OCI-LY1 (cell line): ENCODE measurements around the gene EIF2A.

ENCODE experiments used
- CTCF ChIP-seq: fragments of 200-600 bp; sonication (generic), shearing (Covaris generic); IDR thresholded peaks from 2 replicates; pipeline ENCODE4 v1.5.1; 2017; ENCODE audit warnings: mild to moderate bottlenecking, antibody characterized with exemption, low read length, moderate library complexity, mixed read lengths
- EZH2 ChIP-seq: fragments of 200-600 bp; sonication (generic), shearing (Covaris generic); IDR thresholded peaks from 2 replicates; pipeline ENCODE4 v1.8.0; 2017; ENCODE audit warnings: borderline replicate concordance, mixed run types, mild to moderate bottlenecking, antibody characterized with exemption, low read length, moderate library complexity, mixed read lengths

GRCh38 chr3:150556792-150557191, 10.2 kb downstream of the EIF2A start:
- TF ChIP-seq EZH2 (no peak), CTCF (no peak)
